Spleen (tissue), 11 donors: Measurements from ENCODE around the gene SLC6A20. TPM values are rescaled to one million over a fixed set of nuclear protein-coding genes. Genes with fewer than 3 reads are reported as not detected.

Experiments
- DNase-seq: peaks from one replicate; pipeline ENCODE4 v3.0.0-alpha.2; 2020
- H3K27ac ChIP-seq, 8 donors: fragments of 200-600 bp; sonication (generic) in 7 of 8; 1 replicate in 4 of 8; 2 replicates in 4 of 8; pipeline versions ENCODE4 v1.5.0 to v1.8.0; 2016 to 2021; ENCODE audit warnings: inconsistent platforms in 4 of 8, mild to moderate bottlenecking in 4 of 8, moderate library complexity in 1 of 8
- H3K27me3 ChIP-seq, 7 donors: fragments of 200-600 bp; sonication (generic) in 6 of 7; replicated peaks in 1 of 7; 1 replicate in 4 of 7; 2 replicates in 3 of 7; pipeline versions ENCODE4 v1.5.0 to v1.8.0; 2016 to 2021; ENCODE audit warnings: inconsistent platforms in 3 of 7, mild to moderate bottlenecking in 1 of 7
- H3K36me3 ChIP-seq, 6 donors: fragments of 200-600 bp; sonication (generic) in 5 of 6; 1 replicate in 4 of 6; 2 replicates in 2 of 6; pipeline versions ENCODE4 v1.5.0 to v1.8.0; 2016 to 2021; ENCODE audit warnings: inconsistent platforms in 2 of 6
- H3K4me1 ChIP-seq, 6 donors: fragments of 200-600 bp; sonication (generic) in 5 of 6; 1 replicate in 3 of 6; 2 replicates in 3 of 6; pipeline versions ENCODE4 v1.5.0 to v1.8.0; 2016 to 2021; ENCODE audit warnings: inconsistent platforms in 3 of 6
- H3K4me3 ChIP-seq, 8 donors: fragments of 200-600 bp; sonication (generic) in 7 of 8; 1 replicate in 4 of 8; 2 replicates in 4 of 8; pipeline versions ENCODE4 v1.5.0 to v1.8.0; 2016 to 2021; ENCODE audit warnings: inconsistent platforms in 4 of 8, mild to moderate bottlenecking in 4 of 8, moderate library complexity in 2 of 8
- H3K9me3 ChIP-seq, 8 donors: fragments of 200-600 bp; sonication (generic) in 7 of 8; 1 replicate in 4 of 8; 2 replicates in 4 of 8; pipeline versions ENCODE4 v1.5.0 to v1.8.0; 2016 to 2021; ENCODE audit warnings: inconsistent platforms in 4 of 8
- POLR2A ChIP-seq, 3 donors: fragments of 450-650 bp; IDR thresholded peaks; one replicate each; pipeline ENCODE4 v1.5.1; 2017; ENCODE audit warnings: antibody characterized with exemption in 3 of 3, mild to moderate bottlenecking in 1 of 3
- POLR2AphosphoS5 ChIP-seq, 3 donors: sonication (generic); formaldehyde crosslinking; IDR thresholded peaks; one replicate each; pipeline ENCODE4 v1.5.1; 2017; ENCODE audit warnings: antibody characterized with exemption in 3 of 3
- WGBS, 5 donors: extraction: QIAGEN DNeasy Blood & Tissue Kit in 3 of 5; methylation state at CpG; one replicate each; pipeline versions ENCODE4 v1.1.5 to v1.1.7; 2013 to 2018; 5-methylcytosine and 5-hydroxymethylcytosine counted together
- intact Hi-C: fragments of 100-400 bp; cut with DNase I; formaldehyde crosslinking; loops from one replicate; pipeline ENCODE4 v1.15.0; 2023; ENCODE audit warnings: low total_unique reads
- polyA plus RNA-seq, 3 donors: library from polyadenylated mRNA; stranded (reverse); fragments of 200-250 nt; gene quantifications; one replicate each; pipeline ENCODE4 v1.2.1, GENCODE V29; 2013
- total RNA-seq, 7 donors: library from RNA; depleted of rRNA in 3 of 7; stranded (reverse); fragments of >200 nt in 3 of 7; fragmentation: NEBNext Ultra II Directional in 4 of 7; extraction: Animal tissue kit (Norgen Biotek cat#: 25700) in 4 of 7; gene quantifications; one replicate each; pipeline versions ENCODE4 v1.1.0 to v1.2.1, GENCODE V29; 2016 to 2021
- TF ChIP-seq, protein P1 (sequence below), 11 experiments: fragments of 200-600 bp in 7 of 11; fragments of 450-650 bp in 4 of 11; sonication (generic) in 4 of 11; IDR thresholded peaks in 8 of 11; conservative IDR thresholded peaks in 3 of 11; 1 replicate in 7 of 11; 2 replicates in 4 of 11; pipeline versions ENCODE4 v1.4.0 to v1.8.0; 2016 to 2021; ENCODE audit warnings: antibody characterized with exemption in 11 of 11, inconsistent platforms in 4 of 11, mild to moderate bottlenecking in 1 of 11
- donor health status: healthy with polysubstance abuse.
- donor health status: DM: no; HTN: no; CAD: no; lungs with moderate emphysema.
- donor health status: DM: no; HTN: no; CAD: no.
- donor health status: Bipolar disorder and iron deficiency.
- donor health status: healthy.
- donor health status: DM: no; HTN: no; CAD: no.
- donor health status: DM: yes; HTN: yes; CAD: no.

Gene SLC6A20
- total and polyA plus RNA-seq, 10 donors, result 0.02 to 0.49 (median 0.32) TPM; not detected in 3

DNA sequence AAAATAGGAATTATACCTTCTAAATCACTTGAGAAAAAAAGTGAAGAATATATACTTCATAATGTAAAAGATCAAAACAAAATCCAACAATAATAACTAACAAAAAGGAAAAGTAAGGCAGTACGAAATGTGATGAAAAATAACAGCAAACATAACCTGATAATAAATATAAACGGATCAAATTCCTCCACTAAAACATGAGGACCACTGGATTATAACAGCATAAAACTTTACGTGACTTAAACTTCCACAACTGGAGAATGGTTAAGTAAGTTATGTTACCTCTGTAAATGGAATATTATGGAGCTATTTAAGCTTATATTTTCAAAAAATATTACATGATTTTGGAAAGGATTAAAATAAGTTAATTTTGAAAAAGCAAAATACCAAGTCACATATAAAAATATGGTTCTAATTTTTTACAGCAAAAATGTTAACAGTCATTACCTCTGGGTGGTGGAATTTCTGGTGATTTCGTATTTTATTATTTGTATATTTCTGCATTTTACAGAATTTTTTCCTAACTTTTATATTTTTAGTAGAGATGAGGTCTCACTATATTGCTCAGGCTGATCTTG is 7.0 kb downstream of the SLC6A20 start:
- WGBS, 5 donors, result 81 to 94% (median 89%) methylated on average over 4 of the region's 4 CpGs
- no peak overlapping the region for H3K4me3 ChIP-seq
- H3K9me3 ChIP-seq, result peaks cover 0 to 33% (median 23%) of the 10 kb centered on the region in 8 donors
- H3K27me3 ChIP-seq, result peaks cover 0 to 5% (median 0%) of the 10 kb centered on the region in 7 donors
- intact Hi-C loops, result no loop called here
- TF ChIP-seq POLR2A (IDR thresholded peaks at IDR 0.05), result no peak
- H3K27ac ChIP-seq, result no peak overlapping the region
- no peaks in the 10 kb centered on the region for H3K36me3 ChIP-seq
- no peak for DNase-seq
- peaks cover 0 to 11% (median 0%) of the 10 kb centered on the region in 6 donors for H3K4me1 ChIP-seq

DNA sequence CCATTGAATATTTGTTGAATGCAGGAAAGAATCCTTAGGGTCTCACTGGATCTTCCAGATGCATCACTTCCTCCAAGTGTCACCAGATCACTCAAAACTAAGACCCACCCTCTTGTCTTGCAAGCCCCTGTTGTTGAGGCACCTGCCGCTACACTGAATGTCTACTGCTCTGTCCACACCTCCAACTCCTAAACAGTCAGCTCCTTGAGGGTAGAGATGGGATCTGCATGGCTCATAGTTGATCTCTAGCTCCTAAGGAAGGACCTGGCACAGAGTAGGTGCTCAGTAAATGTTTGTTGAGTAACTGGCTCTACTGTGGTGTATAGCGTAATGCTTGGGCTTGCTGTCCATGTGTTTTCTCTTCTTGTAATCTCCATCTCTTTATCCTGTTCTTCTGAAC is 8.8 kb downstream of the SLC6A20 start:
- intact Hi-C loops, result no loop called here
- 95 to 100% (median 100%) methylated on average over 2 of the region's 2 CpGs for WGBS, 5 donors
- DNase-seq, result no peak
- no peak overlapping the region for H3K4me3 ChIP-seq
- TF ChIP-seq POLR2AphosphoS5 (IDR thresholded peaks at IDR 0.05) (no peak), POLR2A (IDR thresholded peaks at IDR 0.05) (no peak)
- TF ChIP-seq, protein P1, sequence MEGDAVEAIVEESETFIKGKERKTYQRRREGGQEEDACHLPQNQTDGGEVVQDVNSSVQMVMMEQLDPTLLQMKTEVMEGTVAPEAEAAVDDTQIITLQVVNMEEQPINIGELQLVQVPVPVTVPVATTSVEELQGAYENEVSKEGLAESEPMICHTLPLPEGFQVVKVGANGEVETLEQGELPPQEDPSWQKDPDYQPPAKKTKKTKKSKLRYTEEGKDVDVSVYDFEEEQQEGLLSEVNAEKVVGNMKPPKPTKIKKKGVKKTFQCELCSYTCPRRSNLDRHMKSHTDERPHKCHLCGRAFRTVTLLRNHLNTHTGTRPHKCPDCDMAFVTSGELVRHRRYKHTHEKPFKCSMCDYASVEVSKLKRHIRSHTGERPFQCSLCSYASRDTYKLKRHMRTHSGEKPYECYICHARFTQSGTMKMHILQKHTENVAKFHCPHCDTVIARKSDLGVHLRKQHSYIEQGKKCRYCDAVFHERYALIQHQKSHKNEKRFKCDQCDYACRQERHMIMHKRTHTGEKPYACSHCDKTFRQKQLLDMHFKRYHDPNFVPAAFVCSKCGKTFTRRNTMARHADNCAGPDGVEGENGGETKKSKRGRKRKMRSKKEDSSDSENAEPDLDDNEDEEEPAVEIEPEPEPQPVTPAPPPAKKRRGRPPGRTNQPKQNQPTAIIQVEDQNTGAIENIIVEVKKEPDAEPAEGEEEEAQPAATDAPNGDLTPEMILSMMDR (IDR thresholded peaks at IDR 0.05 in 8 of 11, conservative IDR thresholded peaks at IDR 0.05 in 3 of 11), result no peak
- peaks cover 0 to 11% (median 0%) of the 10 kb centered on the region in 6 donors for H3K4me1 ChIP-seq
- H3K27me3 ChIP-seq, result no peaks in the 10 kb centered on the region
- no peaks in the 10 kb centered on the region for H3K36me3 ChIP-seq
- no peak overlapping the region for H3K27ac ChIP-seq
- H3K9me3 ChIP-seq, result peaks cover 0 to 34% (median 25%) of the 10 kb centered on the region in 8 donors

DNA sequence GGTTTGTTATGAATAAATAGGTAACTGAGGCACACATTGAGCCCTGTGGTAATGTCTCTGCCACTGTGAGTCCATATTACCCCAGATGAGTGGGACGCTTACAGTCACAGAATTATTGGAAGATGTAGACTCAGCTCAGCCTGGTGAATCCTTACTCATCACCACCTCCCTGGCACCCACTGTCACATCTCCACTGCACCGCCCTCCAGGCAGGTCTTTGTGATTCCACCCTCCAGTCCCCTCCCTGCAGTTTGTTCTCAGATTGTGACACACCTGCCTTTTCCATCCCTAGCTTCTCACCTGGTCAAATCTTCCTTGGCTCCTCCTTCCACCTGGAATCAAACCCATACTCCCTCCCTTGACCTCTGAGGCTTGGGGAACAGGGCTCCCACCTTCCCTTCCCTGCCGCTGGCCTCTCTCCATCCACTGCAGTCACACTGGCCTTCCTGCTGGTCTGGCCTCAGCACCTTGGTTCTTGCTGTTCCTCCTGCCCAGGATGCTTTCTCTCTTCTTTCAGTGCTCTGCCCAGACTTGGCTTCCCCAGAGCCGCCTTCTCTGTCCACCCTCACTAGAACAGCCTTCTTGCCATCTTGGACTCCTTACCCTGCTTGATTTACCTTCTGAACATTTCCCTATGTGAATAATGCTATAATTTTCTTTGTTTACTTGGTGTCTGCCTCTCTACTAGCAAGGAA is 9.4 kb downstream of the SLC6A20 start:
- Histone ChIP-seq H3K9me3 (peaks cover 0 to 34% (median 25%) of the 10 kb centered on the region in 8 donors), H3K4me3 (no peak overlapping the region), H3K27me3 (no peaks in the 10 kb centered on the region), H3K4me1 (peaks cover 0 to 6% (median 0%) of the 10 kb centered on the region in 6 donors), H3K27ac (no peak overlapping the region), H3K36me3 (no peaks in the 10 kb centered on the region)
- WGBS, 5 donors, result 68 to 95% (median 82%) methylated on average over 4 of the region's 4 CpGs
- TF ChIP-seq, protein P1 (IDR thresholded peaks at IDR 0.05 in 8 of 11, conservative IDR thresholded peaks at IDR 0.05 in 3 of 11), result no peak
- TF ChIP-seq POLR2A (IDR thresholded peaks at IDR 0.05), result no peak
- intact Hi-C loops, result no loop called here
- no peak for DNase-seq

DNA sequence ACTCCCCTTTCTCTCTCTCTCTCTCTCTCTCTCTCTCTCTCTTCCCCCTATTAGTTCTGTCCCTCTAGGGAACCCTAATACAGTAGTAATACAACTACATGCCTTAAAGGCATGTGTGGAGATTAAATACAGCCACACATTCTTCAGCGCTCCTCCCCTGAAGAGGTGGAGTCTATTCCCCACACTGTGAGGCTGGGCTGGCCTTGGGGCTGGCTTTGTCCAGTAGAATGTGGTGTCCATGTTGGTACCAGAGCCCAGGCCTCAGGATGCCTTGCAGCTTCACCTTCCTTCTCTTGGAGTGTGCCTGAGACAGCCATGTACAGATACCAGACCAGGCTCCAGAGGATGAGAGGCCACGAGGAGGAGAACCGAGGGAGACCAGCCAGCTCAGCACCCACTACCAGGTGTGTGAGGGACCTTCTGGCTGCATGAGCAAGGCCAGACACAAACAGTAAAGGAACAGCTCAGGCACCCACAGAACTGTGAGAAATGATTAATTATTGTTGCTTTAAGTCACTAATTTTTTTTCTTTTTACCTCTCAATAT is 10.7 kb downstream of the SLC6A20 start:
- 86 to 93% (median 91%) methylated on average over 3 of the region's 3 CpGs for whole genome bisulfite sequencing, 5 donors
- Histone ChIP-seq H3K27me3 (no peaks in the 10 kb centered on the region), H3K4me1 (no peaks in the 10 kb centered on the region), H3K4me3 (no peak overlapping the region), H3K27ac (no peak overlapping the region), H3K36me3 (no peaks in the 10 kb centered on the region), H3K9me3 (peaks cover 0 to 34% (median 25%) of the 10 kb centered on the region in 8 donors)
- intact Hi-C loops, result no loop called here
- TF ChIP-seq, protein P1 (IDR thresholded peaks at IDR 0.05 in 8 of 11, conservative IDR thresholded peaks at IDR 0.05 in 3 of 11), result no peak
- TF ChIP-seq POLR2A (IDR thresholded peaks at IDR 0.05) (no peak), POLR2AphosphoS5 (IDR thresholded peaks at IDR 0.05) (no peak)
- no peak for DNase-seq
